Epithelial cell of proximal tubule (primary cell): ENCODE results near the gene FAM228B. TPM values are rescaled to one million over a fixed set of nuclear protein-coding genes. Genes with fewer than 3 reads are reported as not detected.

ENCODE experiments used
- DNase-seq: peaks from one replicate; pipeline ENCODE4 v3.0.0-alpha.2; 2011; ENCODE audit warnings: low read depth
- H3K4me3 ChIP-seq: 2 replicates; pipeline ENCODE4 v1.5.1; 2011; ENCODE audit warnings: low read depth, mild to moderate bottlenecking, low read length
- CTCF ChIP-seq: conservative IDR thresholded peaks from 2 replicates; pipeline ENCODE4 v1.5.1; 2012; ENCODE audit warnings: low read depth, mild to moderate bottlenecking, low read length
- total RNA-seq: library from RNA; depleted of rRNA; stranded (reverse); fragments of >200 nt; gene quantifications from 2 replicates; pipeline ENCODE4 v1.2.3, GENCODE V29; 2015

The FAM228B gene
- total RNA-seq, 1 donor from 2014 or later = 4.8 TPM

- no peak for DNase-seq
- TF ChIP-seq CTCF = no peak
Measured at GRCh38 chr2:24169023-24169422, 45.8 kb downstream of the FAM228B start.

GRCh38 chr2:24174851-24175277 is 51.6 kb downstream of the FAM228B start, which contains the start of gene FAM228A:
Gene FAM228A, plus strand, starts transcription at chr2:24175053. Its CDS starts 428 bp downstream, at chr2:24175481.
- no peak for TF ChIP-seq CTCF
- no peak within 1 kb of the TSS for H3K4me3 ChIP-seq
- no peak for DNase-seq

More at GRCh38 chr2:24169023-24169422, 45.8 kb downstream of the FAM228B start:
- H3K4me3 ChIP-seq = no peak overlapping the region

- DNase-seq = no peak
- TF ChIP-seq CTCF = no peak
- H3K4me3 ChIP-seq = no peak overlapping the region
Measured at GRCh38 chr2:24175631-24176187, 52.4 kb downstream of the FAM228B start.

GRCh38 chr2:24176326-24176725 is 53.1 kb downstream of the FAM228B start:
- DNase-seq = no peak
- no peak overlapping the region for H3K4me3 ChIP-seq
- TF ChIP-seq CTCF = no peak

- no peak overlapping the region for H3K4me3 ChIP-seq
- no peak for TF ChIP-seq CTCF
- DNase-seq = no peak
Measured at GRCh38 chr2:24179683-24180082, 56.4 kb downstream of the FAM228B start.

- no peak overlapping the region for H3K4me3 ChIP-seq
- no peak for DNase-seq
- no peak for TF ChIP-seq CTCF
Measured at GRCh38 chr2:24181849-24182248, 58.6 kb downstream of the FAM228B start.

GRCh38 chr2:24182507-24182906 is 59.2 kb downstream of the FAM228B start:
- no peak overlapping the region for H3K4me3 ChIP-seq
- TF ChIP-seq CTCF = no peak
- no peak for DNase-seq
